Fibroblast of lung (primary cell): Measurements from ENCODE around the gene SSTR5. TPM values are rescaled to one million over a fixed set of nuclear protein-coding genes. Genes with fewer than 3 reads are reported as not detected.

Experiments
- DNase-seq, 2 donors: peaks; one replicate each; pipeline versions ENCODE4 v3.0.0 to v3.0.0-alpha.2; 2010; ENCODE audit warnings: low read depth in 2 of 2
- H2AFZ ChIP-seq: 2 replicates; pipeline ENCODE4 v1.5.1; 2012; ENCODE audit warnings: low read length, control low read depth, inconsistent platforms
- H3K27ac ChIP-seq: 2 replicates; pipeline ENCODE4 v1.5.1; 2011; ENCODE audit warnings: low read length, control low read depth; ENCODE audit not compliant: insufficient read depth
- H3K27me3 ChIP-seq: 2 replicates; pipeline ENCODE4 v1.5.1; 2011; ENCODE audit warnings: mild to moderate bottlenecking, low read length; ENCODE audit not compliant: control insufficient read depth, insufficient read depth
- H3K36me3 ChIP-seq: 2 replicates; pipeline ENCODE4 v1.5.1; 2011; ENCODE audit warnings: low read length; ENCODE audit not compliant: control insufficient read depth, insufficient read depth
- H3K4me1 ChIP-seq: 2 replicates; pipeline ENCODE4 v1.5.1; 2011; ENCODE audit warnings: low read length; ENCODE audit not compliant: control insufficient read depth, insufficient read depth; ENCODE audit errors: extremely low read depth
- H3K4me2 ChIP-seq: 2 replicates; pipeline ENCODE4 v1.5.1; 2011; ENCODE audit warnings: low read length, control low read depth; ENCODE audit not compliant: insufficient read depth; ENCODE audit errors: extremely low read depth
- H3K4me3 ChIP-seq, 4 experiments: fragments of 200-600 bp in 1 of 4; sonication (generic) in 1 of 4; replicated peaks in 1 of 4; 2 replicates each; pipeline ENCODE4 v1.5.1; 2011 to 2016; ENCODE audit warnings: low read length in 4 of 4, low read depth in 3 of 4, mild to moderate bottlenecking in 3 of 4, control low read depth in 2 of 4, inconsistent platforms in 1 of 4, mixed read lengths in 1 of 4; ENCODE audit not compliant: insufficient read depth in 1 of 4; ENCODE audit errors: control extremely low read depth in 1 of 4
- H3K79me2 ChIP-seq: 2 replicates; pipeline ENCODE4 v1.5.1; 2012; ENCODE audit warnings: mild to moderate bottlenecking, low read length, inconsistent platforms; ENCODE audit not compliant: control insufficient read depth, insufficient read depth
- H3K9ac ChIP-seq: 2 replicates; pipeline ENCODE4 v1.5.1; 2011; ENCODE audit warnings: mild to moderate bottlenecking, low read length, control low read depth; ENCODE audit not compliant: insufficient read depth
- H3K9me3 ChIP-seq: 2 replicates; pipeline ENCODE4 v1.5.1; 2012; ENCODE audit warnings: low read depth, low read length; ENCODE audit not compliant: control insufficient read depth, insufficient read depth
- H4K20me1 ChIP-seq: 2 replicates; pipeline ENCODE4 v1.5.1; 2011; ENCODE audit warnings: low read length; ENCODE audit not compliant: control insufficient read depth, insufficient read depth; ENCODE audit errors: extremely low read depth
- CTCF ChIP-seq, 2 donors: IDR thresholded peaks in 1 of 2; conservative IDR thresholded peaks in 1 of 2; 1 replicate in 1 of 2; 2 replicates in 1 of 2; pipeline ENCODE4 v1.5.1; 2011 to 2012; ENCODE audit warnings: low read length in 2 of 2, control low read depth in 1 of 2, inconsistent platforms in 1 of 2, low read depth in 1 of 2, mild to moderate bottlenecking in 1 of 2
- EZH2 ChIP-seq: IDR thresholded peaks from 2 replicates; pipeline ENCODE4 v1.5.1; 2012; ENCODE audit warnings: low read length, control low read depth, mild to moderate bottlenecking; ENCODE audit errors: missing control alignments
- polyA plus RNA-seq, 2 donors: library from polyadenylated mRNA; depleted of rRNA in 1 of 2; stranded (reverse) in 1 of 2; unstranded in 1 of 2; fragments of >200 nt; gene quantifications; 2 replicates each; pipeline ENCODE4 v1.2.1, GENCODE V29; 2011 to 2012; ENCODE audit warnings: missing spikeins in 1 of 2
- total RNA-seq: library from RNA; depleted of rRNA; stranded (reverse); fragments of >200 nt; gene quantifications from 2 replicates; pipeline ENCODE4 v1.2.1, GENCODE V29; 2014

The SSTR5 gene
- total and polyA plus RNA-seq, 2 donors (not counting 1 experiment from before 2014, with no cell fraction given): not detected

- no peaks in the 10 kb centered on the region for H4K20me1 ChIP-seq
- H3K36me3 ChIP-seq: no peaks in the 10 kb centered on the region
- H3K4me1 ChIP-seq: no peaks in the 10 kb centered on the region
- no peak overlapping the region for H2AFZ ChIP-seq
- no peaks in the 10 kb centered on the region for H3K9me3 ChIP-seq
- no peak for DNase-seq
- H3K4me2 ChIP-seq: no peak overlapping the region
- H3K9ac ChIP-seq: no peak overlapping the region
- no peak overlapping the region for H3K4me3 ChIP-seq
- TF ChIP-seq CTCF (conservative IDR thresholded peaks at IDR 0.05 in 1 of 2, IDR thresholded peaks at IDR 0.05 in 1 of 2; ENCODE audit: low read depth in 1 of 2, low read length in 2 of 2) (no peak), EZH2 (no peak)
- H3K79me2 ChIP-seq: no peaks in the 10 kb centered on the region
- H3K27me3 ChIP-seq: no peaks in the 10 kb centered on the region
- no peak overlapping the region for H3K27ac ChIP-seq
Measured at GRCh38 chr16:1073566-1074378, 1.2 kb downstream of the SSTR5 start.

GRCh38 chr16:1074379-1074649 lies 1.8 kb downstream of the SSTR5 start:
- H3K36me3 ChIP-seq: no peaks in the 10 kb centered on the region
- no peaks in the 10 kb centered on the region for H3K79me2 ChIP-seq
- H3K27ac ChIP-seq: no peak overlapping the region
- DNase-seq: no peak
- TF ChIP-seq EZH2: no peak
- no peak for TF ChIP-seq CTCF (conservative IDR thresholded peaks at IDR 0.05 in 1 of 2, IDR thresholded peaks at IDR 0.05 in 1 of 2; ENCODE audit: low read depth in 1 of 2, low read length in 2 of 2)
- H3K27me3 ChIP-seq: no peaks in the 10 kb centered on the region
- no peaks in the 10 kb centered on the region for H4K20me1 ChIP-seq
- H3K9ac ChIP-seq: no peak overlapping the region
- H2AFZ ChIP-seq: no peak overlapping the region
- H3K9me3 ChIP-seq: no peaks in the 10 kb centered on the region
- H3K4me1 ChIP-seq: no peaks in the 10 kb centered on the region
- no peak overlapping the region for H3K4me2 ChIP-seq
- H3K4me3 ChIP-seq: no peak overlapping the region

GRCh38 chr16:1075546-1075945 lies 3.0 kb downstream of the SSTR5 start:
- Histone ChIP-seq H3K36me3 (no peaks in the 10 kb centered on the region), H3K4me3 (no peak overlapping the region), H3K4me2 (no peak overlapping the region), H4K20me1 (no peaks in the 10 kb centered on the region), H3K9ac (no peak overlapping the region), H3K9me3 (no peaks in the 10 kb centered on the region), H3K79me2 (no peaks in the 10 kb centered on the region), H3K27me3 (no peaks in the 10 kb centered on the region), H2AFZ (no peak overlapping the region), H3K4me1 (no peaks in the 10 kb centered on the region), H3K27ac (no peak overlapping the region)
- no peak for DNase-seq
- TF ChIP-seq EZH2 (no peak), CTCF (conservative IDR thresholded peaks at IDR 0.05 in 1 of 2, IDR thresholded peaks at IDR 0.05 in 1 of 2; ENCODE audit: low read depth in 1 of 2, low read length in 2 of 2) (no peak)
